Calu3 (cell line): Measurements from ENCODE around the gene KCTD18. TPM values are rescaled to one million over a fixed set of nuclear protein-coding genes. Genes with fewer than 3 reads are reported as not detected.
A peak's percentile ranks its signal among the peaks of the same experiment; 100 is the strongest.

Experiments
- BruUV-seq: library from RNA; stranded (reverse); fragments of 400-500 nt; replicated peaks from 2 replicates; lab custom pipeline; 2021; lab: Mats Ljungman, UMichigan
- CTCF ChIA-PET: fragments of 300-600 bp; sonication (Branson Sonifier 250); formaldehyde crosslinking; loops from one replicate; lab custom pipeline; 2022; ENCODE audit warnings: antibody characterized with exemption; lab: Charles Lee
- DNase-seq: peaks from one replicate; pipeline ENCODE4 v3.0.0; 2022
- H3K27ac Mint-ChIP-seq: one replicate; pipeline ENCODE4 v1.8.0; 2022; ENCODE audit warnings: mixed read lengths; ENCODE audit not compliant: unreplicated experiment
- H3K27me3 Mint-ChIP-seq: one replicate; pipeline ENCODE4 v1.8.0; 2022; ENCODE audit warnings: mixed read lengths; ENCODE audit not compliant: unreplicated experiment
- H3K36me3 Mint-ChIP-seq: one replicate; pipeline ENCODE4 v1.8.0; 2022; ENCODE audit warnings: mild to moderate bottlenecking, moderate library complexity, mixed read lengths; ENCODE audit not compliant: insufficient read depth, unreplicated experiment
- H3K4me1 Mint-ChIP-seq: one replicate; pipeline ENCODE4 v1.8.0; 2022; ENCODE audit warnings: mild to moderate bottlenecking, low read depth, mixed read lengths; ENCODE audit not compliant: unreplicated experiment
- H3K4me3 Mint-ChIP-seq: one replicate; pipeline ENCODE4 v1.8.0; 2022; ENCODE audit warnings: mild to moderate bottlenecking, low read depth, moderate library complexity, mixed read lengths; ENCODE audit not compliant: unreplicated experiment
- H3K9me3 Mint-ChIP-seq: one replicate; pipeline ENCODE4 v1.8.0; 2022; ENCODE audit warnings: low read depth, mixed read lengths; ENCODE audit not compliant: unreplicated experiment
- intact Hi-C: fragments of 100-400 bp; cut with micrococcal nuclease; formaldehyde crosslinking; loops from one replicate; pipeline ENCODE4 v1.10.0; 2022; ENCODE audit not compliant: unreplicated experiment
- total RNA-seq: library from RNA; stranded (reverse); gene quantifications from 2 replicates; pipeline ENCODE4 v1.2.3, GENCODE V29; 2022
- TF ChIP-seq, protein P1 (sequence below): fragments of 200-600 bp; IDR thresholded peaks from one replicate; pipeline ENCODE4 v1.8.0; 2022; ENCODE audit warnings: antibody characterized with exemption; ENCODE audit not compliant: unreplicated experiment

The KCTD18 gene
- total RNA-seq, 1 experiment from 2014 or later = 11.8 TPM

DNA sequence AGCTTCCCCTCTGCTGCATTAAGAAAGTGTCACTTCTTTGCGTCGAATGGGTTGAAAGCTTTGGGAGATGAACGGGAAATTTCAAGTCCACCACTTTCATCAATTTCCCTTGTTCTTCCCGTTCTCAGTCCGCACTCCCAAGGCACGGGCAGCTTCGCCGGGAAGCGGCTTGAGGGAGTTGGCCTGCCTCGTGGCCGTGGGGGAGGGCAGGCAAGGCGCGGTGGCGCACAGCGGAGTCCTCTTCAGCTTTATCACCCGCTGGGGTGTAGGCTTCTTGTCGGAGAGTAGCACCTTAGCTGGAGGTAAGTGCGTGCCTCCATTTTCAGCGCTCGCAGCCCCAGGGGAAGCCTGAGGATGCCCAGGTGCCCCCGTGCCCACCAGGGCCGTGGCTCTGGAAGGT is 19.9 kb downstream of the KCTD18 start:
- H3K9me3 Mint-ChIP-seq = no peaks in the 10 kb centered on the region
- H3K27ac Mint-ChIP-seq = no peak overlapping the region
- H3K36me3 Mint-ChIP-seq = peaks cover 3% of the 10 kb centered on the region
- TF ChIP-seq, protein P1, sequence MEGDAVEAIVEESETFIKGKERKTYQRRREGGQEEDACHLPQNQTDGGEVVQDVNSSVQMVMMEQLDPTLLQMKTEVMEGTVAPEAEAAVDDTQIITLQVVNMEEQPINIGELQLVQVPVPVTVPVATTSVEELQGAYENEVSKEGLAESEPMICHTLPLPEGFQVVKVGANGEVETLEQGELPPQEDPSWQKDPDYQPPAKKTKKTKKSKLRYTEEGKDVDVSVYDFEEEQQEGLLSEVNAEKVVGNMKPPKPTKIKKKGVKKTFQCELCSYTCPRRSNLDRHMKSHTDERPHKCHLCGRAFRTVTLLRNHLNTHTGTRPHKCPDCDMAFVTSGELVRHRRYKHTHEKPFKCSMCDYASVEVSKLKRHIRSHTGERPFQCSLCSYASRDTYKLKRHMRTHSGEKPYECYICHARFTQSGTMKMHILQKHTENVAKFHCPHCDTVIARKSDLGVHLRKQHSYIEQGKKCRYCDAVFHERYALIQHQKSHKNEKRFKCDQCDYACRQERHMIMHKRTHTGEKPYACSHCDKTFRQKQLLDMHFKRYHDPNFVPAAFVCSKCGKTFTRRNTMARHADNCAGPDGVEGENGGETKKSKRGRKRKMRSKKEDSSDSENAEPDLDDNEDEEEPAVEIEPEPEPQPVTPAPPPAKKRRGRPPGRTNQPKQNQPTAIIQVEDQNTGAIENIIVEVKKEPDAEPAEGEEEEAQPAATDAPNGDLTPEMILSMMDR = no peak
- DNase-seq = no peak
- H3K27me3 Mint-ChIP-seq = no peaks in the 10 kb centered on the region
- no peak overlapping the region for H3K4me3 Mint-ChIP-seq
- TSS peak; percentile 18 for BruUV-seq
- H3K4me1 Mint-ChIP-seq = no peaks in the 10 kb centered on the region
- intact Hi-C loops = no loop called here
- CTCF ChIA-PET = interaction anchor here (0.6 kb wide), 1 partner anchor 35 kb away, joined by 4 read pairs; no protein-coding TSS in a partner anchor

DNA sequence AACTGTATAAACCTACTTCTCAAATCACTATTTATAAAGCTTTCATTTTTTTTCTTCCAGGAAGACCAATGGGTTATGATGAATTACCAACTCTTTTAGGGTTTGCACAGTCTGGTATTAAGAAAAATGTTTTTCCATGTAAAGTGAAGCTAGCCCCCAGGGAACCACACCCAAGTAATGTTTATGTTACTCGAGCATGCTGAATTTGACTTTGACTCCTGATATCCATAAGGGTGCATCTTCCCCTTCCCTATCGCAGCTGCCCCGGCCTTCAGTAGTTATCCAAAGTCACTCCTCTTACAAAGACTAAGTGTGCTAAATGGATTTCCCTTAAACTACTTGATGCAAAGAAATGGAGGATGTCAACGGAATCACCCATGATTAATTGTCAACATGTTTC is 21.7 kb downstream of the KCTD18 start:
- Mint-ChIP-seq H3K27me3 (no peaks in the 10 kb centered on the region), H3K4me1 (peaks cover 9% of the 10 kb centered on the region), H3K9me3 (no peaks in the 10 kb centered on the region), H3K4me3 (no peak overlapping the region), H3K36me3 (peaks cover 12% of the 10 kb centered on the region), H3K27ac (no peak overlapping the region)
- CTCF ChIA-PET = interaction anchor here (0.5 kb wide), 1 partner anchor 171 kb away, joined by 5 read pairs; no protein-coding TSS in a partner anchor
- no TSS peak for BruUV-seq
- DNase-seq = no peak
- intact Hi-C loops = no loop called here
- TF ChIP-seq, protein P1 = no peak

DNA sequence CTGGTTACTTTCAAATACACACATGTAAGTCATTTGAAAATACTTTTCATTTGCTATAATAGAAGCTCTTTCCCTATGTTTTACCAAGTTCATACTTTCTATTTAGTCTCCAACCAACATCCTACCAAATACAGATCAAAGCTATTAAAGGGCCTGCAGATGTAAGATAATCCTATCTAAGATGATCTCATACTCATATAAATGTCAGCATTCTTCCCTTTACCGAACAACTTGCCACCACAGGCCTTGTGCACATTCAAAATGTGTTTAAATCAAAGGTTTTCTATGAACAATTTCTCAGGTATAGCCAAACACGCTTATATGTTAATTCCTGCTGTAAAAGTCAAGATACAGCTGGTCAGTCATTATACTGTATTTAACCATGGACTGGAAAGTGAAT is 23.3 kb downstream of the KCTD18 start:
- intact Hi-C loops = no loop called here
- DNase-seq = no peak
- Mint-ChIP-seq H3K4me1 (peaks cover 14% of the 10 kb centered on the region), H3K27ac (no peak overlapping the region), H3K36me3 (peaks cover 25% of the 10 kb centered on the region), H3K27me3 (no peaks in the 10 kb centered on the region), H3K4me3 (no peak overlapping the region), H3K9me3 (no peaks in the 10 kb centered on the region)
- TF ChIP-seq, protein P1 = no peak
- CTCF ChIA-PET = interaction anchor here (0.6 kb wide), 1 partner anchor 231 kb away, joined by 3 read pairs; no protein-coding TSS in a partner anchor
- no TSS peak for BruUV-seq

DNA sequence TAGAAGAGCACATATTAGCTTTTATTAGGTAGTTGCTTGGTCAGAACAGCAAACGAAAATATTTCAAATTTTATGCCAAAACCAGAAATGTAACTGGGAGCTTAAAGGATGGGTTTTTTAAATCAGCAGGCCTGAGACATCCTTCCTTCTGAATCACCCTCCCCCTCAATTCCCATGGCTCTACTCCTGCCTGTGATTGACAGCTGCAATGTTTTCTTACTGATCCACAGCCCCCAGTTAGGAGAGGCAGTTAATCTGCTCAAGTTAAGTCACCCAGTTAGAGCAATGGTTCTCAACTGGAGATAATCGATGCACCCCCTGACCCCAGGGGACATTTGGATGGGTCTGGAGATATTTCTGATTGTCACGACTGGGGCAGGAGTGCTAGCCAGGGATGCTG is 24.9 kb downstream of the KCTD18 start:
- intact Hi-C loops = loop anchor here (5.0 kb wide), 1 partner anchor 178 kb away; the partner anchor contains the start of gene SPATS2L
- H3K27ac Mint-ChIP-seq = no peak overlapping the region
- H3K27me3 Mint-ChIP-seq = no peaks in the 10 kb centered on the region
- TF ChIP-seq, protein P1 = no peak
- peaks cover 26% of the 10 kb centered on the region for H3K4me1 Mint-ChIP-seq
- no TSS peak for BruUV-seq
- CTCF ChIA-PET = interaction anchor here (0.6 kb wide), 1 partner anchor 108 kb away, joined by 3 read pairs; no protein-coding TSS in a partner anchor
- no peak for DNase-seq
- peaks cover 40% of the 10 kb centered on the region for H3K36me3 Mint-ChIP-seq
- no peak overlapping the region for H3K4me3 Mint-ChIP-seq
- H3K9me3 Mint-ChIP-seq = no peaks in the 10 kb centered on the region
